Prostate gland (tissue), 2 donors: Measurements from ENCODE around the gene CCDC91. TPM values are rescaled to one million over a fixed set of nuclear protein-coding genes. Genes with fewer than 3 reads are reported as not detected.

ENCODE experiments used
- DNase-seq: peaks from one replicate; pipeline ENCODE4 v3.0.0-alpha.2; 2019; ENCODE audit warnings: low spot score
- H3K27ac ChIP-seq, 2 donors: fragments of 200-600 bp; sonication (generic); 2 replicates each; pipeline ENCODE4 v1.5.1; 2017 to 2019
- H3K27me3 ChIP-seq: fragments of 200-600 bp; sonication (generic); replicated peaks from 2 replicates; pipeline ENCODE4 v1.5.1; 2019; ENCODE audit not compliant: insufficient read depth
- H3K36me3 ChIP-seq, 2 donors: fragments of 200-600 bp; sonication (generic); 1 replicate in 1 of 2; 2 replicates in 1 of 2; pipeline versions ENCODE4 v1.5.1 to v1.8.1; 2017 to 2019
- H3K4me1 ChIP-seq: fragments of 200-600 bp; sonication (generic); replicated peaks from 2 replicates; pipeline ENCODE4 v1.5.1; 2019
- H3K4me3 ChIP-seq, 2 donors: fragments of 200-600 bp; sonication (generic); 2 replicates each; pipeline ENCODE4 v1.5.1; 2017 to 2019
- H3K9me3 ChIP-seq: fragments of 200-600 bp; sonication (generic); 2 replicates; pipeline ENCODE4 v1.5.1; 2017
- POLR2A ChIP-seq: fragments of 450-650 bp; IDR thresholded peaks from one replicate; pipeline ENCODE4 v1.6.1; 2016; ENCODE audit warnings: antibody characterized with exemption, mild to moderate bottlenecking
- POLR2AphosphoS5 ChIP-seq: sonication (generic); formaldehyde crosslinking; IDR thresholded peaks from one replicate; pipeline ENCODE4 v1.6.1; 2017; ENCODE audit warnings: antibody characterized with exemption
- WGBS: methylation state at CpG from one replicate; pipeline ENCODE4 v1.1.5; 2018; 5-methylcytosine and 5-hydroxymethylcytosine counted together
- intact Hi-C: fragments of 100-400 bp; cut with DNase I; formaldehyde crosslinking; loops from one replicate; pipeline ENCODE4 v1.14.2; 2022
- total RNA-seq, 2 donors: library from RNA; depleted of rRNA; stranded (reverse); fragments of >200 nt; gene quantifications; one replicate each; pipeline ENCODE4 v1.1.0, GENCODE V29; 2016
- TF ChIP-seq, protein P1 (sequence below), 4 experiments: fragments of 200-600 bp in 2 of 4; fragments of 450-650 bp in 2 of 4; sonication (generic) in 2 of 4; IDR thresholded peaks; 1 replicate in 3 of 4; 2 replicates in 1 of 4; pipeline ENCODE4 v1.5.1; 2016 to 2019; ENCODE audit warnings: antibody characterized with exemption in 4 of 4, mild to moderate bottlenecking in 2 of 4, moderate library complexity in 2 of 4

CCDC91 gene
- total RNA-seq, 2 donors from 2014 or later, result 25.3 to 42.4 TPM

DNA sequence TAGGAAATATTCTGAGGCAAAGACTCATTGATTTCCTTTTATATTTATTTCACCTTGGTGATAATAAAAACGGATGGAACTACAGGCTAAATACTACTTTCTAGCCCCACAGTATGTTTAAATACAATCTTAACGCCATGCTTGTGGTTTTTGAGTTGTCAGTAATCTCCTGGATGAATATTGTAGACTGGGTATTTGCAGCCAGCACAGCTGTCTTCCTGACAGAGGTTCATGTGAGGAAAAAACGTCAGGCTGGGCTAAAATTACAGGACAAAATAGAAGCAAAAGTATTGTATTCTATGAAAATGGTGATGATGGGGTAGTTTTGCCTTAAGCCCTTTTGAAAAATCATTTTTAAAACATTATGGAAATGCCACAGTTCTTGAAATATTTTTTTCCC, 140.9 kb downstream of the CCDC91 start:
- H3K27me3 ChIP-seq, result no peaks in the 10 kb centered on the region
- no peak overlapping the region for H3K4me3 ChIP-seq
- no peaks in the 10 kb centered on the region for H3K36me3 ChIP-seq
- H3K4me1 ChIP-seq, result no peaks in the 10 kb centered on the region
- WGBS, result 71% methylated on average over 3 of the region's 3 CpGs
- no peak overlapping the region for H3K27ac ChIP-seq
- TF ChIP-seq, protein P1, sequence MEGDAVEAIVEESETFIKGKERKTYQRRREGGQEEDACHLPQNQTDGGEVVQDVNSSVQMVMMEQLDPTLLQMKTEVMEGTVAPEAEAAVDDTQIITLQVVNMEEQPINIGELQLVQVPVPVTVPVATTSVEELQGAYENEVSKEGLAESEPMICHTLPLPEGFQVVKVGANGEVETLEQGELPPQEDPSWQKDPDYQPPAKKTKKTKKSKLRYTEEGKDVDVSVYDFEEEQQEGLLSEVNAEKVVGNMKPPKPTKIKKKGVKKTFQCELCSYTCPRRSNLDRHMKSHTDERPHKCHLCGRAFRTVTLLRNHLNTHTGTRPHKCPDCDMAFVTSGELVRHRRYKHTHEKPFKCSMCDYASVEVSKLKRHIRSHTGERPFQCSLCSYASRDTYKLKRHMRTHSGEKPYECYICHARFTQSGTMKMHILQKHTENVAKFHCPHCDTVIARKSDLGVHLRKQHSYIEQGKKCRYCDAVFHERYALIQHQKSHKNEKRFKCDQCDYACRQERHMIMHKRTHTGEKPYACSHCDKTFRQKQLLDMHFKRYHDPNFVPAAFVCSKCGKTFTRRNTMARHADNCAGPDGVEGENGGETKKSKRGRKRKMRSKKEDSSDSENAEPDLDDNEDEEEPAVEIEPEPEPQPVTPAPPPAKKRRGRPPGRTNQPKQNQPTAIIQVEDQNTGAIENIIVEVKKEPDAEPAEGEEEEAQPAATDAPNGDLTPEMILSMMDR (IDR thresholded peaks at IDR 0.05), result no peak
- TF ChIP-seq POLR2AphosphoS5, result no peak
- no peak for TF ChIP-seq POLR2A
- no peak for DNase-seq
- no peaks in the 10 kb centered on the region for H3K9me3 ChIP-seq
- intact Hi-C loops, result no loop called here

DNA sequence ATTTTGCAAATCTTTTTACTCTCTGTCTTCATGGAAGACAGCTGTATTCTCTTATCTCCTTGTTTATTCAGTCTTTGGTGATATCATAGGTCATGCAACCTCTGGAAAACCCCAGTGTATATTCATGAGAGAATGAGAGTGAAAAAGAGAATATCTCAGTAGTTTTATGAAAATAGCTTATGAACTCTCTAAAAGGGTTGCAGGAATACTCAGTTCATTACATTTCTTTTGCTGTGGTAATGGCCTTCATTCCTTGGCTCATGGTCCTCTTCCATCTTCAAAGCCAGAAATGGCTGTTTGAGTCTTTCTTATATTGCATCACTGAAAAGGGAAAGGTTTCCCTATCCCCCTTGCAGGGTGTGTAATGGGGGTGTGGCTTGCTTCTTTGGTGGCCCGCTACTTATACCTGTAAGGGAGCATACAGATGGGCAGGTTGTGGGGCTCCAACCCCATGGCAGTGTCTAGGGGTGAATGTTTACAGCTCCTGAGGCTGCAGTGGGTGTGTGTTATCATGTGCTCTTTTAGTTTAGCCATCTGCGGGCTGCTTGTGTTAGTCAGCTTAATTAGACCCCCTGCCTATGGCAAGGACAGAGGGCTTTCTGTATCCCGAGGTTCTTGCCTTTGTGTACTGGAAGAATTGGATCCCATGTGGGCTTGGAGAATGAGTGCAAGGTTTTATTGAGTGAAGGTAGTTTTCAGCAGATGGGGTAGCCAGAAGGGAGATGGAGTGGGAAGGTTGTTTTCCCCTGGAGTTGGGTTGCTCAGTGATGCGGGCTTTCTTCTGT, 150.2 kb downstream of the CCDC91 start:
- H3K9me3 ChIP-seq, result no peaks in the 10 kb centered on the region
- H3K27me3 ChIP-seq, result no peaks in the 10 kb centered on the region
- no peak for DNase-seq
- no peak overlapping the region for H3K27ac ChIP-seq
- WGBS, result 82% methylated on average over 4 of the region's 4 CpGs
- TF ChIP-seq POLR2A, result no peak
- TF ChIP-seq, protein P1 (IDR thresholded peaks at IDR 0.05), result no peak
- no peak for TF ChIP-seq POLR2AphosphoS5
- H3K4me3 ChIP-seq, result no peak overlapping the region
- no peaks in the 10 kb centered on the region for H3K36me3 ChIP-seq
- intact Hi-C loops, result no loop called here
- H3K4me1 ChIP-seq, result no peaks in the 10 kb centered on the region

DNA sequence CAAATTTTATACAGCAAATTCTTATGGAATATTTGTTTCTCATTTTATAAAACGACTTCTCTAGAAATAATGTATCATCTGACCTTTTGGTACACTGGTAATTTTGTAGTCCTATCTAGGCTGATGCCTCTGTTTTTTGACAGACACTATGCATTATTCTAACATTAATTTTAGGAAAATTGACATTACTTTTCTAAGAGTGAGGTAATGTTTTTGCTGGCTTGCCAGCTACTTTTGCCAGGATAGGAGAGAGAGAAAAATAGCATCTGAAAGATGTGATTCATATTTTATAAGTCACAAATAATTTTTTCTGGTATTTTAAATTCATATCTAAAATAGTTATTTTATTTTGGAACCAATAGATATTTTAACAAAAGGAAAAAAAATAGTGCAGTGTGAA, 153.5 kb downstream of the CCDC91 start:
- intact Hi-C loops, result no loop called here
- WGBS, result 89% methylated on average over 1 of the region's 1 CpG

DNA sequence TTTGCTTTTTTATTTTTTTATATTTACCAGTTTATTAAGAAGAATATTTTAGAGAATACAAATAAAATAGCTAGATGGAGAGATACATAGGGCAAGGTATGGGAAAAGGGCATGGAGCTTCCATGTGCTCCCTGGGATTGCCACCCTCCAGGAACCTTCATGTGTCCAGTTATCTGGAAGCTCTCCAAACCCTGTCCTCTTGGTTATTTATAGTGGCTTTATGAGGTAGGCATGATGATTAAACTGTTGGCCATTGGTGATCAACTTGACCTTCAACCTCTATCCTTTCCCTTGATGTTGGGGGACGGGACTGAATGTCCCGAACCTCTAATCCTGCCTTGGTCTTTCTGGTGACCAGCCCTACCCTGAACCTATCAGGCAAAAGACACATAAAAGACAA, 156.3 kb downstream of the CCDC91 start:
- DNase-seq, result no peak
- WGBS, result 87% methylated on average over 2 of the region's 2 CpGs
- intact Hi-C loops, result no loop called here
- Histone ChIP-seq H3K9me3 (no peaks in the 10 kb centered on the region), H3K4me1 (no peaks in the 10 kb centered on the region), H3K36me3 (no peaks in the 10 kb centered on the region), H3K4me3 (no peak overlapping the region), H3K27ac (no peak overlapping the region), H3K27me3 (no peaks in the 10 kb centered on the region)
- TF ChIP-seq, protein P1 (IDR thresholded peaks at IDR 0.05), result no peak
- TF ChIP-seq POLR2AphosphoS5 (no peak), POLR2A (no peak)

More for the DNA sequence above, 153.5 kb downstream of the CCDC91 start:
- no peaks in the 10 kb centered on the region for H3K27me3 ChIP-seq
- no peaks in the 10 kb centered on the region for H3K36me3 ChIP-seq
- H3K27ac ChIP-seq, result no peak overlapping the region
- TF ChIP-seq POLR2AphosphoS5 (no peak), POLR2A (no peak)
- TF ChIP-seq, protein P1 (IDR thresholded peaks at IDR 0.05), result no peak
- no peak for DNase-seq
- H3K4me1 ChIP-seq, result no peaks in the 10 kb centered on the region
- H3K4me3 ChIP-seq, result no peak overlapping the region
- H3K9me3 ChIP-seq, result no peaks in the 10 kb centered on the region

DNA sequence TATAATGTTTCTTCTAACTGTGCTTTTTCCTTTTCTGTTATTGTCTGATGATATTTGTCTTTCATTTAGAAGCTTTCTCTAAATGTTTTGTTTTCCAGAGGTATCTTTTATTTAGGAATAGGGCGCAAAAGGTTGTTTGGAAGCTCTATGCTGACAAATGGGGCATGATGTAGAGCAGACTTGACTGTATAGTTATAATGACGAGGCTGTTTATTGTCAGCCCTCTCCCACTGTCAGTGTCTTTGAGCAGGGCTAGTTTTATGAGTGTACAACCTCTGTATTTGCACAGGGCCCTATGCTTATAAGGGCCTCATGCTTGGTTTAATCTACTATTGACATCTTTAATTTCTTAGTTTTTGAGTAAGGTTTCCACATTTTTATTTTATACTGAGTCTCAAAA, 158.9 kb downstream of the CCDC91 start:
- DNase-seq, result no peak
- H3K9me3 ChIP-seq, result no peaks in the 10 kb centered on the region
- no peak overlapping the region for H3K4me3 ChIP-seq
- WGBS, result 85% methylated on average over 2 of the region's 2 CpGs
- H3K27ac ChIP-seq, result no peak overlapping the region
- H3K36me3 ChIP-seq, result no peaks in the 10 kb centered on the region
- H3K4me1 ChIP-seq, result no peaks in the 10 kb centered on the region
- H3K27me3 ChIP-seq, result no peaks in the 10 kb centered on the region
- TF ChIP-seq POLR2A (no peak), POLR2AphosphoS5 (no peak)
- TF ChIP-seq, protein P1 (IDR thresholded peaks at IDR 0.05), result no peak
- intact Hi-C loops, result no loop called here
